K562 (cell line): Measurements from ENCODE around the gene GCNT2. TPM values are rescaled to one million over a fixed set of nuclear protein-coding genes. Genes with fewer than 3 reads are reported as not detected.

Experiments
- ARID1B ChIP-seq: fragments of 450-650 bp; IDR thresholded peaks from 2 replicates; pipeline ENCODE4 v1.6.1; 2016; ENCODE audit warnings: antibody characterized with exemption, mild to moderate bottlenecking, inconsistent platforms
- CBFA2T3 ChIP-seq: fragments of 450-650 bp; IDR thresholded peaks from 2 replicates; pipeline ENCODE4 v1.6.1; 2017
- CBX2 ChIP-seq: fragments of 200-600 bp; sonication (generic); IDR thresholded peaks from one replicate; pipeline ENCODE4 v1.6.1; 2012; ENCODE audit warnings: mild to moderate bottlenecking, low read length, inconsistent platforms; ENCODE audit not compliant: insufficient read depth, poor library complexity, severe bottlenecking
- CTBP1 ChIP-seq: fragments of 450-650 bp; IDR thresholded peaks from 2 replicates; pipeline ENCODE4 v1.6.1; 2016; ENCODE audit warnings: borderline replicate concordance
- ERF ChIP-seq: fragments of 450-650 bp; formaldehyde crosslinking; IDR thresholded peaks from 2 replicates; pipeline ENCODE4 v1.4.0; 2020; ENCODE audit warnings: mild to moderate bottlenecking, mixed read lengths
- ESRRA ChIP-seq: fragments of 450-650 bp; IDR thresholded peaks from 2 replicates; pipeline ENCODE4 v1.6.1; 2014; ENCODE audit warnings: low read depth, mild to moderate bottlenecking, moderate library complexity, borderline replicate concordance
- ETV6 ChIP-seq, 3 experiments: fragments of 150-350 bp in 1 of 3; sonication (generic) in 1 of 3; formaldehyde crosslinking in 1 of 3; IDR thresholded peaks; 2 replicates each; pipeline versions ENCODE4 v1.6.1 to v1.8.0; 2014 to 2022; ENCODE audit warnings: borderline replicate concordance in 2 of 3, low read depth in 2 of 3, antibody characterized with exemption in 1 of 3, low read length in 1 of 3, mild to moderate bottlenecking in 1 of 3, missing genetic modification reagents in 1 of 3
- HMG20B ChIP-seq: fragments of 250-450 bp; sonication (Bioruptor Pico); IDR thresholded peaks from 2 replicates; pipeline ENCODE4 v1.5.0; 2021; ENCODE audit warnings: mild to moderate bottlenecking
- MAZ ChIP-seq, 2 experiments: fragments of 450-650 bp in 1 of 2; sonication (generic) in 1 of 2; formaldehyde crosslinking; IDR thresholded peaks in 1 of 2; conservative IDR thresholded peaks in 1 of 2; 2 replicates each; pipeline versions ENCODE4 v1.4.0 to v1.5.0; 2020; ENCODE audit warnings: mild to moderate bottlenecking in 1 of 2, missing genetic modification reagents in 1 of 2
- MYNN ChIP-seq, 2 experiments: sonication (generic); formaldehyde crosslinking in 1 of 2; IDR thresholded peaks; 2 replicates each; pipeline versions ENCODE4 v1.5.0 to v1.6.1; 2016 to 2020; ENCODE audit warnings: antibody characterized with exemption in 1 of 2, missing genetic modification reagents in 1 of 2
- NCOA1 ChIP-seq: fragments of 450-650 bp; IDR thresholded peaks from 2 replicates; pipeline ENCODE4 v1.6.1; 2016; ENCODE audit warnings: low read depth
- NCOA2 ChIP-seq, 2 experiments: fragments of 450-650 bp; IDR thresholded peaks; 2 replicates each; pipeline ENCODE4 v1.6.1; 2018; ENCODE audit warnings: mild to moderate bottlenecking in 2 of 2, moderate library complexity in 1 of 2; ENCODE audit not compliant: partially characterized antibody in 2 of 2
- NCOA6 ChIP-seq: fragments of 450-650 bp; IDR thresholded peaks from 2 replicates; pipeline ENCODE4 v1.6.1; 2017; ENCODE audit warnings: mild to moderate bottlenecking
- NEUROD1 ChIP-seq: fragments of 150-350 bp; IDR thresholded peaks from 2 replicates; pipeline ENCODE4 v1.6.1; 2014; ENCODE audit warnings: borderline replicate concordance, low read length, low read depth; ENCODE audit not compliant: partially characterized antibody
- NR2C2 ChIP-seq, 2 experiments: fragments of 200-800 bp in 1 of 2; sonication (Bioruptor generic) in 1 of 2; sonication (generic) in 1 of 2; formaldehyde crosslinking in 1 of 2; IDR thresholded peaks; 2 replicates each; pipeline versions ENCODE4 v1.6.1 to v1.8.0; 2016 to 2022; ENCODE audit warnings: mild to moderate bottlenecking in 1 of 2, missing compliant biosample characterization in 1 of 2, missing genetic modification characterization in 1 of 2, missing genetic modification reagents in 1 of 2
- RCOR1 ChIP-seq, 2 experiments: IDR thresholded peaks; 2 replicates each; pipeline ENCODE4 v1.6.1; 2012; ENCODE audit warnings: low read depth in 2 of 2, low read length in 2 of 2, borderline replicate concordance in 1 of 2, improper control_type of control experiment in 1 of 2
- RFX1 ChIP-seq: fragments of 450-650 bp; IDR thresholded peaks from 2 replicates; pipeline ENCODE4 v1.6.1; 2016; ENCODE audit warnings: mild to moderate bottlenecking, moderate library complexity
- SMARCE1 ChIP-seq: fragments of 450-650 bp; IDR thresholded peaks from 2 replicates; pipeline ENCODE4 v1.7.1; 2016; ENCODE audit warnings: mild to moderate bottlenecking
- SP1 ChIP-seq: sonication (generic); formaldehyde crosslinking; IDR thresholded peaks from 2 replicates; pipeline ENCODE4 v1.8.1; 2022; ENCODE audit warnings: mild to moderate bottlenecking, missing genetic modification reagents
- TBL1XR1 ChIP-seq, 2 experiments: IDR thresholded peaks; 2 replicates each; pipeline ENCODE4 v1.6.1; 2012; ENCODE audit warnings: improper control_type of control experiment in 2 of 2, low read length in 2 of 2, mild to moderate bottlenecking in 1 of 2
- TCF3 ChIP-seq: sonication (generic); formaldehyde crosslinking; IDR thresholded peaks from 2 replicates; pipeline ENCODE4 v1.4.0; 2020; ENCODE audit warnings: mild to moderate bottlenecking, missing genetic modification reagents
- ZFP36 ChIP-seq: fragments of 150-350 bp; IDR thresholded peaks from 2 replicates; pipeline ENCODE4 v1.6.1; 2018; ENCODE audit warnings: low read length, low read depth; ENCODE audit not compliant: partially characterized antibody
- ZNF217 ChIP-seq: sonication (generic); formaldehyde crosslinking; IDR thresholded peaks from 2 replicates; pipeline ENCODE4 v1.8.0; 2022; ENCODE audit warnings: mild to moderate bottlenecking, missing genetic modification reagents
- ZNF551 ChIP-seq: fragments of 250-450 bp; sonication (Bioruptor Pico); IDR thresholded peaks from 2 replicates; pipeline ENCODE4 v1.5.0; 2021; ENCODE audit warnings: mild to moderate bottlenecking, moderate library complexity
- ZNF696 ChIP-seq: fragments of 250-450 bp; sonication (Bioruptor Pico); conservative IDR thresholded peaks from 2 replicates; pipeline ENCODE4 v1.4.0; 2020; ENCODE audit warnings: mild to moderate bottlenecking, moderate library complexity
- polyA plus RNA-seq, 8 experiments: library from polyadenylated mRNA; depleted of rRNA in 4 of 8; stranded (reverse) in 5 of 8; unstranded in 3 of 8; fragments of >200 nt; fragmentation: Nextera tagmentation in 2 of 8; fragmentation: Illumina TruSeq in 1 of 8; extraction: Ambion mirVana in 2 of 8; extraction: Trizol in 1 of 8; gene quantifications; 2 replicates each; pipeline versions ENCODE4 v1.2.1 to v1.2.3, GENCODE V29; 2011 to 2014; ENCODE audit warnings: inconsistent platforms in 1 of 8, missing spikeins in 1 of 8
- total RNA-seq, 7 experiments: library from RNA; depleted of rRNA in 6 of 7; stranded (reverse); fragments of >200 nt in 6 of 7; fragmentation: Illumina TruSeq in 2 of 7; extraction: Trizol in 2 of 7; gene quantifications; 2 replicates each; pipeline versions ENCODE4 v1.2.1 to v1.2.3, GENCODE V29; 2011 to 2021; ENCODE audit warnings: low replicate concordance in 1 of 7
- TF ChIP-seq, protein P1 (sequence below): IDR thresholded peaks from 3 replicates; pipeline ENCODE4 v1.6.1; 2011; ENCODE audit warnings: borderline replicate concordance, mild to moderate bottlenecking; ENCODE audit not compliant: insufficient read length, insufficient read depth
- TF ChIP-seq, protein P2 (sequence below), 2 experiments: fragments of 450-650 bp; conservative IDR thresholded peaks; 2 replicates each; pipeline ENCODE4 v1.6.1; 2017; ENCODE audit warnings: mild to moderate bottlenecking in 2 of 2, moderate library complexity in 2 of 2

Gene GCNT2
- total and polyA plus RNA-seq, 9 of the 15 experiments (the other 6 are each of a cell fraction or from before 2014, with no cell fraction given) = 0.78 to 2.6 (median 1.6) TPM

DNA sequence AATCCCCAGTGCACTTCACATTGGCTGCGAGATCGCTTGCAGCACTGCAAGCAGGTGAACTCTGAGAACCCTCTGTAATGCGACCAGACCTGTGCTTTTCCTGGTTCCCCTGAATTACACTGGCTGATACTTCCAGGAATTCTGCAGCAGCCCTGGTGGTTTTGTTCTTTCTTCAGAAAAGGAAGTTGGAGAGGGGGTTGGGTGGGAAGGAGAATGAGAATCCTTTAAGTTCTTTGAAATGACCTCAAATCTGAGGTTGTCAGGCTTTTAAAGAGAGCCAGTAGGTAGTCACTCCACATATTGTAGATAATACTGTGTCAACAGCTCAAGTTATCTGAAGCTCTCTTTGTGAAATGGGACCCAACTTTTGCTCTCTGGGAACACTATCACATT is 62.4 kb downstream of the GCNT2 start (continued):
- TF ChIP-seq TCF3 (CRISPR knock-in tag) (peak; percentile 11; the same call in 1 of the 2 replicates), ZNF217 (CRISPR knock-in tag) (no peak), SMARCE1 (peak; percentile 61; the same call in 1 of the 2 replicates), RFX1 (no peak), ZFP36 (no peak), MYNN (IDR thresholded peaks at IDR 0.05) (no peak), MYNN (CRISPR knock-in tag; IDR thresholded peaks at IDR 0.05) (no peak), ZNF696 (no peak), HMG20B (no peak), CBX2 (no peak), NCOA1 (0 out of 2 replicates have a peak, but pooled peaks have one; percentile 42), NCOA6 (no peak), SP1 (CRISPR knock-in tag) (no peak), CTBP1 (peak; percentile 72), NEUROD1 (no peak), CBFA2T3 (no peak; the same call in 1 of the 2 replicates), RCOR1 (IDR thresholded peaks at IDR 0.05; ENCODE audit: borderline replicate concordance in 1 of 2, low read depth in 2 of 2, low read length in 2 of 2) (peak in 1 of 2 experiments; percentile 88; a peak in 2 of 4 replicates), ZNF551 (CRISPR knock-in tag) (no peak), ARID1B (peak; percentile 36; the same call in 1 of the 2 replicates), NR2C2 (CRISPR knock-in tag; IDR thresholded peaks at IDR 0.05) (no peak), NR2C2 (tag; IDR thresholded peaks at IDR 0.05) (no peak), ERF (no peak), NCOA2 (IDR thresholded peaks at IDR 0.05; ENCODE audit: partially characterized antibody in 2 of 2) (no peak), ETV6 (IDR thresholded peaks at IDR 0.05; ENCODE audit: borderline replicate concordance in 1 of 2, low read depth in 2 of 2, low read length in 1 of 2) (no peak), ETV6 (CRISPR knock-in tag; IDR thresholded peaks at IDR 0.05; ENCODE audit: borderline replicate concordance) (no peak), TBL1XR1 (IDR thresholded peaks at IDR 0.05; ENCODE audit: low read length in 2 of 2) (no peak), ESRRA (peak; percentile 55; the same call in 1 of the 2 replicates), MAZ (CRISPR knock-in tag; conservative IDR thresholded peaks at IDR 0.05 in 1 of 2, IDR thresholded peaks at IDR 0.05 in 1 of 2) (0 out of 4 replicates have a peak, but pooled peaks of 1 of the 2 experiments have one; percentile 40)
- TF ChIP-seq, protein P1, sequence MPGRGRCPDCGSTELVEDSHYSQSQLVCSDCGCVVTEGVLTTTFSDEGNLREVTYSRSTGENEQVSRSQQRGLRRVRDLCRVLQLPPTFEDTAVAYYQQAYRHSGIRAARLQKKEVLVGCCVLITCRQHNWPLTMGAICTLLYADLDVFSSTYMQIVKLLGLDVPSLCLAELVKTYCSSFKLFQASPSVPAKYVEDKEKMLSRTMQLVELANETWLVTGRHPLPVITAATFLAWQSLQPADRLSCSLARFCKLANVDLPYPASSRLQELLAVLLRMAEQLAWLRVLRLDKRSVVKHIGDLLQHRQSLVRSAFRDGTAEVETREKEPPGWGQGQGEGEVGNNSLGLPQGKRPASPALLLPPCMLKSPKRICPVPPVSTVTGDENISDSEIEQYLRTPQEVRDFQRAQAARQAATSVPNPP = no peak
- TF ChIP-seq, protein P2, sequence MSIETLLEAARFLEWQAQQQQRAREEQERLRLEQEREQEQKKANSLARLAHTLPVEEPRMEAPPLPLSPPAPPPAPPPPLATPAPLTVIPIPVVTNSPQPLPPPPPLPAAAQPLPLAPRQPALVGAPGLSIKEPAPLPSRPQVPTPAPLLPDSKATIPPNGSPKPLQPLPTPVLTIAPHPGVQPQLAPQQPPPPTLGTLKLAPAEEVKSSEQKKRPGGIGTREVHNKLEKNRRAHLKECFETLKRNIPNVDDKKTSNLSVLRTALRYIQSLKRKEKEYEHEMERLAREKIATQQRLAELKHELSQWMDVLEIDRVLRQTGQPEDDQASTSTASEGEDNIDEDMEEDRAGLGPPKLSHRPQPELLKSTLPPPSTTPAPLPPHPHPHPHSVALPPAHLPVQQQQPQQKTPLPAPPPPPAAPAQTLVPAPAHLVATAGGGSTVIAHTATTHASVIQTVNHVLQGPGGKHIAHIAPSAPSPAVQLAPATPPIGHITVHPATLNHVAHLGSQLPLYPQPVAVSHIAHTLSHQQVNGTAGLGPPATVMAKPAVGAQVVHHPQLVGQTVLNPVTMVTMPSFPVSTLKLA (conservative IDR thresholded peaks at IDR 0.05) = no peak
